NK-92 treated with Interleukin-12 subunit alpha and Interleukin-12 subunit beta, amount 100 ng/mL, for 24 hours (cell line): ENCODE data around the gene ATP6V1G2.
A peak's percentile ranks its signal among the peaks of the same experiment; 100 is the strongest.

Experiments
- DNase-seq: peaks from one replicate; lab custom pipeline; 2025; lab: John Stamatoyannopoulos, UW

Gene ATP6V1G2

DNA sequence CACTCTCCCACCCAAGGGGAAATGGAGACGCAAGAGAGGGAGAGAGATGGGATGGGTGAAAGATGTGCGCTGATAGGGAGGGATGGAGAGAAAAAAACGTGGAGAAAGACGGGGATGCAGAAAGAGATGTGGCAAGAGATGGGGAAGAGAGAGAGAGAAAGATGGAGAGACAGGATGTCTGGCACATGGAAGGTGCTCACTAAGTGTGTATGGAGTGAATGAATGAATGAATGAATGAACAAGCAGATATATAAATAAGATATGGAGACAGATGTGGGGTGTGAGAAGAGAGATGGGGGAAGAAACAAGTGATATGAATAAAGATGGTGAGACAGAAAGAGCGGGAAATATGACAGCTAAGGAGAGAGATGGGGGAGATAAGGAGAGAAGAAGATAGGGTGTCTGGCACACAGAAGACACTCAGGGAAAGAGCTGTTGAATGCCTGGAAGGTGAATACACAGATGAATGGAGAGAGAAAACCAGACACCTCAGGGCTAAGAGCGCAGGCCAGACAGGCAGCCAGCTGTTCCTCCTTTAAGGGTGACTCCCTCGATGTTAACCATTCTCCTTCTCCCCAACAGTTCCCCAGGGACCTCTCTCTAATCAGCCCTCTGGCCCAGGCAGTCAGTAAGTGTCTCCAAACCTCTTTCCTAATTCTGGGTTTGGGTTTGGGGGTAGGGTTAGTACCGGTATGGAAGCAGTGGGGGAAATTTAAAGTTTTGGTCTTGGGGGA, 29.7 kb upstream of the ATP6V1G2 start:
- no peak for DNase-seq

DNA sequence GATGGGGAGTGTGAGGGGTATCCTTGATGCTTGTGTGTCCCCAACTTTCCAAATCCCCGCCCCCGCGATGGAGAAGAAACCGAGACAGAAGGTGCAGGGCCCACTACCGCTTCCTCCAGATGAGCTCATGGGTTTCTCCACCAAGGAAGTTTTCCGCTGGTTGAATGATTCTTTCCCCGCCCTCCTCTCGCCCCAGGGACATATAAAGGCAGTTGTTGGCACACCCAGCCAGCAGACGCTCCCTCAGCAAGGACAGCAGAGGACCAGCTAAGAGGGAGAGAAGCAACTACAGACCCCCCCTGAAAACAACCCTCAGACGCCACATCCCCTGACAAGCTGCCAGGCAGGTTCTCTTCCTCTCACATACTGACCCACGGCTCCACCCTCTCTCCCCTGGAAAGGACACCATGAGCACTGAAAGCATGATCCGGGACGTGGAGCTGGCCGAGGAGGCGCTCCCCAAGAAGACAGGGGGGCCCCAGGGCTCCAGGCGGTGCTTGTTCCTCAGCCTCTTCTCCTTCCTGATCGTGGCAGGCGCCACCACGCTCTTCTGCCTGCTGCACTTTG, 29.0 kb upstream of the ATP6V1G2 start, which contains the start of gene TNF:
Gene TNF, plus strand, starts transcription at position 231 of the 567 bp plus-strand sequence. Its CDS starts 177 bp downstream, at position 408.
- DNase-seq: peak; percentile 48

DNA sequence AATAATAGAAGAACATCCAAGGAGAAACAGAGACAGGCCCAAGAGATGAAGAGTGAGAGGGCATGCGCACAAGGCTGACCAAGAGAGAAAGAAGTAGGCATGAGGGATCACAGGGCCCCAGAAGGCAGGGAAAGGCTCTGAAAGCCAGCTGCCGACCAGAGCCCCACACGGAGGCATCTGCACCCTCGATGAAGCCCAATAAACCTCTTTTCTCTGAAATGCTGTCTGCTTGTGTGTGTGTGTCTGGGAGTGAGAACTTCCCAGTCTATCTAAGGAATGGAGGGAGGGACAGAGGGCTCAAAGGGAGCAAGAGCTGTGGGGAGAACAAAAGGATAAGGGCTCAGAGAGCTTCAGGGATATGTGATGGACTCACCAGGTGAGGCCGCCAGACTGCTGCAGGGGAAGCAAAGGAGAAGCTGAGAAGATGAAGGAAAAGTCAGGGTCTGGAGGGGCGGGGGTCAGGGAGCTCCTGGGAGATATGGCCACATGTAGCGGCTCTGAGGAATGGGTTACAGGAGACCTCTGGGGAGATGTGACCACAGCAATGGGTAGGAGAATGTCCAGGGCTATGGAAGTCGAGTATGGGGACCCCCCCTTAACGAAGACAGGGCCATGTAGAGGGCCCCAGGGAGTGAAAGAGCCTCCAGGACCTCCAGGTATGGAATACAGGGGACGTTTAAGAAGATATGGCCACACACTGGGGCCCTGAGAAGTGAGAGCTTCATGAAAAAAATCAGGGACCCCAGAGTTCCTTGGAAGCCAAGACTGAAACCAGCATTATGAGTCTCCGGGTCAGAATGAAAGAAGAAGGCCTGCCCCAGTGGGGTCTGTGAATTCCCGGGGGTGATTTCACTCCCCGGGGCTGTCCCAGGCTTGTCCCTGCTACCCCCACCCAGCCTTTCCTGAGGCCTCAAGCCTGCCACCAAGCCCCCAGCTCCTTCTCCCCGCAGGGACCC, 28.0 kb upstream of the ATP6V1G2 start:
- DNase-seq: no peak

DNA sequence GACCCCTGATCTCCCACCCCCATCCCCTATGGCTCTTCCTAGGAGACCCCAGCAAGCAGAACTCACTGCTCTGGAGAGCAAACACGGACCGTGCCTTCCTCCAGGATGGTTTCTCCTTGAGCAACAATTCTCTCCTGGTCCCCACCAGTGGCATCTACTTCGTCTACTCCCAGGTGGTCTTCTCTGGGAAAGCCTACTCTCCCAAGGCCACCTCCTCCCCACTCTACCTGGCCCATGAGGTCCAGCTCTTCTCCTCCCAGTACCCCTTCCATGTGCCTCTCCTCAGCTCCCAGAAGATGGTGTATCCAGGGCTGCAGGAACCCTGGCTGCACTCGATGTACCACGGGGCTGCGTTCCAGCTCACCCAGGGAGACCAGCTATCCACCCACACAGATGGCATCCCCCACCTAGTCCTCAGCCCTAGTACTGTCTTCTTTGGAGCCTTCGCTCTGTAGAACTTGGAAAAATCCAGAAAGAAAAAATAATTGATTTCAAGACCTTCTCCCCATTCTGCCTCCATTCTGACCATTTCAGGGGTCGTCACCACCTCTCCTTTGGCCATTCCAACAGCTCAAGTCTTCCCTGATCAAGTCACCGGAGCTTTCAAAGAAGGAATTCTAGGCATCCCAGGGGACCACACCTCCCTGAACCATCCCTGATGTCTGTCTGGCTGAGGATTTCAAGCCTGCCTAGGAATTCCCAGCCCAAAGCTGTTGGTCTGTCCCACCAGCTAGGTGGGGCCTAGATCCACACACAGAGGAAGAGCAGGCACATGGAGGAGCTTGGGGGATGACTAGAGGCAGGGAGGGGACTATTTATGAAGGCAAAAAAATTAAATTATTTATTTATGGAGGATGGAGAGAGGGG, 27.1 kb upstream of the ATP6V1G2 start:
- no peak for DNase-seq

DNA sequence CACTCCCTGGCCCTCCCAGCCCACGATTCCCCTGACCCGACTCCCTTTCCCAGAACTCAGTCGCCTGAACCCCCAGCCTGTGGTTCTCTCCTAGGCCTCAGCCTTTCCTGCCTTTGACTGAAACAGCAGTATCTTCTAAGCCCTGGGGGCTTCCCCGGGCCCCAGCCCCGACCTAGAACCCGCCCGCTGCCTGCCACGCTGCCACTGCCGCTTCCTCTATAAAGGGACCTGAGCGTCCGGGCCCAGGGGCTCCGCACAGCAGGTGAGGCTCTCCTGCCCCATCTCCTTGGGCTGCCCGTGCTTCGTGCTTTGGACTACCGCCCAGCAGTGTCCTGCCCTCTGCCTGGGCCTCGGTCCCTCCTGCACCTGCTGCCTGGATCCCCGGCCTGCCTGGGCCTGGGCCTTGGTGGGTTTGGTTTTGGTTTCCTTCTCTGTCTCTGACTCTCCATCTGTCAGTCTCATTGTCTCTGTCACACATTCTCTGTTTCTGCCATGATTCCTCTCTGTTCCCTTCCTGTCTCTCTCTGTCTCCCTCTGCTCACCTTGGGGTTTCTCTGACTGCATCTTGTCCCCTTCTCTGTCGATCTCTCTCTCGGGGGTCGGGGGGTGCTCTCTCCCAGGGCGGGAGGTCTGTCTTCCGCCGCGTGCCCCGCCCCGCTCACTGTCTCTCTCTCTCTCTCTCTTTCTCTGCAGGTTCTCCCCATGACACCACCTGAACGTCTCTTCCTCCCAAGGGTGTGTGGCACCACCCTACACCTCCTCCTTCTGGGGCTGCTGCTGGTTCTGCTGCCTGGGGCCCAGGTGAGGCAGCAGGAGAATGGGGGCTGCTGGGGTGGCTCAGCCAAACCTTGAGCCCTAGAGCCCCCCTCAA, 25.9 kb upstream of the ATP6V1G2 start, which contains the start of gene LTA:
Gene LTA, plus strand, starts transcription at position 249 of the 871 bp plus-strand sequence. Its CDS starts 454 bp downstream, at position 703.
- DNase-seq: no peak

DNA sequence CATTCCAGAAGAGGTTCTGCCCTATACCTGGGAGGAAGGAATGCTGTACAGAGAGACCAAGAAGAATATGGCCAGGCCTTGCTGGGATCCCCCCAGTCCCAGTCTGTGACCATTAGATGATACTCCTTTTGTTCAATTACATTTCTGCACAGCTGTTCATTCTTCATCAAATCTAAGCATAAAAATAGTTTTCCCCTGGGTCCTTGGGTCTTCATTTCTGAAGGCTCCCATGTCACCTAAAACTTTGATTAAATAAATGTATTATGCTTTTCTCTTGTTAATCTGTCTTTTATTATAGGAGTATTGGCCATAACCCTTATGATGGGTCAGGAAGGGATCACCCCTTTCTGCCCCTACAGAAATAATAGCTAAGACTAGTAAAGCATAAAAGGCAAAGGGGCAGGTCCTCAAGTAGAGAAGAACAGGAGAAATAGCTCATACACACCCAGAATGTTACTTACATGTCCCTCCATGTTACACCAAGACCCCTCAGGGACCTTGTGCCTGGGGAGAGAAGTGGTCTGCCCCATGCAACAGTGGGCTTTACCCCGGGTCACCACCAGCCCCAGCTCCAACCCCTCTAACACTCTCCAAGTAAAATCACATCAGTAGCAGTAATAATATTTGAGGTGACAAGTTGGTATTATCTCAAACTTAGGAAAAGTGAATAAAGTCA, 23.6 kb upstream of the ATP6V1G2 start:
- DNase-seq: no peak

DNA sequence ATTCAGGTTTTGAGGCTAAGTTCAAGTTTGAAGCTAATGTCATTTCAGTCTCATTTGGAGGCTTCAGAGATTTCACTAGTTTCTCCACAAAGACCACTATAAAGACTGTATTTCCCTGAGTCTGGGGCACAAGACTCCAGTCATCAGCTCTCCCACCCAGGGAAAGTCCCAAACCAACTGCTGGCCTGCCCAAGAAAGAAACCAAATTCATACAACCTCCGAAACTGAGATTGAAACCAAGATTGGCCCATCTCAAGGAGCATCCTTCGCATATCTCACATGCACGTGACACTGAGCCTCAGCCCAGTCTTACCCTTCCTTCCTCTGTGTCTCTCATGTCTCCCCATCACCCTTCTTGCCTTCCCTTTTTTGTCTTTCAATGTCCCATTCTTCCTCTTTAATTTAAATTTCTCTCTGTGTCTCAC, 22.1 kb upstream of the ATP6V1G2 start:
- DNase-seq: no peak

DNA sequence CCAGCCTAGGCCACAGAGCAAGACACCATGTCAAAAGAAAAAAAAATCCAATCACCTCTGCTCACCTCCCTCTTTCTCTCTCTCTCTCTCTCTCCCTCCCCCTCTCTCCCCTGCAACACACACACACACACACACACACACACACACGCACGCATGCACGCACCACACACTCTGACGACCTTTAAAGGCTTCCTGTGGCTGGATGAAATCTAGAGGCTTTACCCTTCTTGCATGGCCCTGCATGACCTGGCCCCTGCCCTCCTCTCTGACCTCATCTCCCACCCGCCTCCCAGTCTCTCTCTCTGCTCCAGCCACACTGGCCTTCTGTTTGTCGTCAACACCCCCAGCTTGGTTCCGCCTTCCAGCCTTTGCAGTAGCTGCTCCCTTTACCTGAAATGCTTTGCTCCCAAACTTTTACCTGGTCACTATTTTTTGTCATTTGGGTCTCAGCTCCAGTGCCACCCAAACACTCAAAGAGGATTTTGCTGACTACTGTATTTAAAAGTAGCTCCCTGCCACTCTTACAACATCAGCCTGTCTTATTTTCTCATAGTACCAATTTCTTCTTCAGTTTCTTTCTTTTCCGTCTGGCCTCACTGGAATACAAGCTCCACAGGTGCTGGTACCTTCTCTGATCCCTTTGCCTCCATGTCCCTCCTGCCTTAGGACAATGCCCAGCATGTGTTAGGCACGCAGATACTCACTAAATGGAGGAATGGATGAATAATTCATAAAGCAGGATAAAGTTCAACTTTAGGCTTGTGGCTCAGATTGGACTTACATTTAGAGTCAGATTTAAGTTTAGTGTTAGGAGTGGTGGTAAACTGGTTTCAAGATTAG, 21.3 kb upstream of the ATP6V1G2 start:
- DNase-seq: no peak

DNA sequence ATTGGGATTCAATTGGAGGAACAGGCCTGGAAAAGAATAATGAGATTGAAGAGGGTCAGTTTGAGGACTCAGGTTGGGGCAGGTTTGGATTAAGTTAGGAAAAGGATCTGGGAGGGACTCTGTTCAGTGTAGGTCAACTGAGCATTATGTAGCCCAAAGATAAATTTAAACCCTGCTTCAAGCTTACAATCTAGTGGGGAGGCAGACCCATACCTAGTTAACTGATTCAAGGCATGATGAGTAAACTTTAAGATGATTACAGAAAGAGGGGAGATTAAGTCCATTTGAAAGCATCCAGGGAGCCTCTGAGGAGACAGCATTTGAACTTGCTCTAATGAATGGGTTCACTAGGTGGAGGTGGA, 14.3 kb upstream of the ATP6V1G2 start:
- no peak for DNase-seq

DNA sequence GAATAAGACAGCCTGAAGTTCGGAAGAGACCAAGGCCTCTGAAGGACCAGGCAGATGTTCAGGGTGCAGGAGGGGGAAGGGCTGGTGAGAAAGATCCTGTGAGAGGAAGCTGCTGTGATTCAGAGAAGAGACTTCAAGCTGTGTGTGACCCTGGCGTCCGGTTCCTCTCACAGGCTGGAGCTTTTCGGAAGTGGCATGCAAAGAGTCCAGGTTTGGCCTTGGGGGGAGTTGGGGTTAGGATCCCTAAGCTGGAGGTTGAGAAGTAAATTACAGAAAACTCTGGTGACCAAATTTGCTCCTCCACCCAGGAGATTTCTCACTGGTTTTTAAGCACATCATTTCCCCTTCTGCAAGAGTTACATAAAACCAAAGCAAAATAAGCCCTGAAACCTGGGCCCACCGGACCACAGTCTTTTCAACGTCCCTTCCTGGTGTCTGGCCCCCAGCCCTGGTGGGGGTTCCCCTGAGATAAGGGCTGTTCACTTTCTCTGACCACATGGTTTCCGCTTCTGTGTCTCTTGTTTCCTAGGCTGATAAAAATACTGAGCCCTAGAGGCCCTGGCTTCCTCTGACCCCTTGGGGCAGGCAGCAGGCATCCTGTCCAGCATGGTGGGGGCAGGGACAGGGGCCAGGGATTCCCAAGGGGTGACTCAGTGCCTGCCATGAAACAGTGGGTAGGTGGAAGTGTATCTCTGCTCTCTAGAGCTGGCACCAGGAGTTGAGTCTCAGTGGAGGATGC, 13.7 kb upstream of the ATP6V1G2 start:
- DNase-seq: peak; percentile 71

DNA sequence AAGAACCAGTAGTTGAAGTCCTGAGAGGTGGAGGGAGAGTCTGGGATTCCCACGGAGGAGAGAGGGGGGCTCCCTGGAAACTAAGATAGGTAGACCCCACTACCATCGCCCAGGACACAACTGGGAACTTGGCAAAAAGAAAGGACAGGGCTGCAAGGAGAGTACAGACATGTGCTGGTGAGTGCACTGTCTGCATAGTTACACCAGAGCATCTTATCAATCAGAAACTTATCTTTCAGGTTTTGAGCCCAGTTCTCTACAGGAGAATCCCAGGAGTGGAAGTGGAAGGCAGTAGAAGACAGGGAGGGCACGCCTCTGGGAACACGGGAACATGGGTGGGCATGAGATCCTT, 13.2 kb upstream of the ATP6V1G2 start:
- no peak for DNase-seq

DNA sequence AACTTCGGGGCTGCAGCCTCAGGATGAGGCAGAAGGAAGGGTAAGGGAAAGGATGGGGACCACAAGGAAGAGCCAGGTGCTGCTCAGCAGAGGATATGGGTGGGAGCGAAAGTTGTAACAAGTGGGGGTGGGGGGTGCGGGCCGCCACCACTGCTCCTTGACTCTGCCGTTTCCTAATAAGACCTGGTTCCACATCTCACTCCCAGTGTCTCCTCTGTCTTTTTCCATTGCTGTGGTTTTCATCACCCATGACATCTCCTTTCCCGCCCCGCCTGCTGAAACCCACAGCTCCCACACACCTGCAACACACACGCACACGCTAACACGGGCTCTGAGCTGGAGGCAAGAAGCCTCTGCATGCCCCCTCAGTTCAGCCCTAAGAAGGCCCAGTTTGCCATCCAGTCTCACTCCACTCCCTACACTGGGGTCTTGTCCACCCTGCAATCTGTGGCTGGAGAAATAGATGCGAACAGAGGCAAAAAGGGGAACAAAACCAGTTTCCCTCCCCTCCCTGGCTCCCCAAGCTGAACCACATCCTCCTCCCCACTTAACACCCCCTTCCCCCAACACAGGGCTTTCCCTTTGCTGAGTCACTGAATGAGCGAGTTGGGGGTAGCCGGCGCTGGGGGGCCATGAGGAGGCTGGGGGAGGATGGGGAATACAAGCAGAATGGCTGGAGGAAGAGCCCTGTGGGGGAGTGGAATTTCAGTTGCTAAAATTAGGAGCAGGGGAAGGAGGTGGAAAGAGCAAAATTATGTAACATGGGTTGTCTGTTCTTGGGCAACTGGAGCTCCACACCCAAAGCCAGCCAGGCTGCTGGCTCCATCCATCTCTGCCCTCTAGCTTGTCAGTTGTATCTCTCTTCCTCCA, 12.5 kb upstream of the ATP6V1G2 start:
- peak; percentile 76 for DNase-seq

DNA sequence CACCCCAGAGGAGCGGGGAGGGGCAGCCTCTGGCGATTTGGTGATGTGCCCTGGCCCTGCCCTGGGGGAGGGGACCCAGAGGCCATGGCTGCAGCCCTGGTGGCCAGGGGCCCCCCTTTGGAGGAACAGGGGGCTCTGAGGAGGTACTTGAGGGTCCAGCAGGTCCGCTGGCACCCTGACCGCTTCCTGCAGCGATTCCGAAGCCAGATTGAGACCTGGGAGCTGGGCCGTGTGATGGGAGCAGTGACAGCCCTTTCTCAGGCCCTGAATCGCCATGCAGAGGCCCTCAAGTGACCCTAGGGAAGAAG, 11.9 kb upstream of the ATP6V1G2 start:
- no peak for DNase-seq

DNA sequence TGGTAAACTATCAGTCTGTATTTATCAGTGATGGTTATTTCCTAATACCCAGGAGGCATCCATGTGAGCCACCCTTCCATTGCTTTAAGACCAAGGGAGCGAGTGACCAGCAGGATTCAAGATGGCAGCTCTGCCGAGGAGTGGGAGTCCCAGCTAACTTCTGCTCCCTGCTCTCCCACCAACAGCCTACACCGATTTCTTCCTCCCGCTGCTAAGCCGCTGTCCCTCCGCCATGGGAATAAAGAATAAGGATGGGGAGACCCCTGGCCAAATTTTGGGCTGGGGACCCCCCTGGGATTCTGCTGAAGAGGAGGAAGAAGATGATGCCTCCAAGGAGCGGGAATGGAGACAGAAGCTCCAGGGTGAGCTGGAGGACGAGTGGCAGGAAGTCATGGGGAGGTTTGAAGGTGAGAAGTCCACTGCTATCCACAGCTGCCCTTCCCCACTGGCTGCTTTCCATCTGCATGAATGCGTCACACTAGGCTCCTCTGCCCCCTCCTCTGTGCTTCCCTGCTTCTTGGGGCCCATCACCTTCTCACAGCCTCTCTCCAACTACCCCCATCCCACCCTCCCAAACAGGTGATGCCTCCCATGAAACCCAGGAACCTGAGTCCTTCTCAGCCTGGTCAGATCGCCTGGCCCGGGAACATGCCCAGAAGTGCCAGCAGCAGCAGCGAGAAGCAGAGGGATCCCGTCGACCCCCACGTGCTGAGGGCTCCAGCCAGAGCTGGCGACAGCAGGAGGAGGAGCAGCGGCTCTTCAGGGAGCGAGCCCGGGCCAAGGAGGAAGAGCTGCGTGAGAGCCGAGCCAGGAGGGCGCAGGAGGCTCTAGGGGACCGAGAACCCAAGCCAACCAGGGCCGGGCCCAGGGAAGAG, 11.3 kb upstream of the ATP6V1G2 start:
- DNase-seq: no peak

DNA sequence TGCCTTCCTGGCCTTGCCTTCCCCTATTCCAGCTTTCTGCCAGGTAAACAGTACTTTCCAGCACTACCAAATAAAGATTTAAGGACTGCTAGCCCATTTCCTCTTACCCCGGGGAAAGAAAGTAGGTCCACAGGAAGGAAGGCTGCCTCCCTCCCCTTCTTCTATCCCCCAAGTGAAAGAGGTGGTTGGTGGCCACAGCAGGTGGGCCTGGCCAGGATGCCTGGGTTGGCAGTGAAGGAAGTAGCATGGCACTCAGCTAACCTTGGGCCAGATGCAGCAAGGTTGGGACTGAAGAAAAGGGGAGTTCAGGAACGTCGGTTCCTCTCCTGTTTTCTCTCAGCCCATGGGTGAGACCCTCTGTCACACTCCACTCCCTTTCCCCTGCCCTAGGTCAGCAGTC, 9.9 kb upstream of the ATP6V1G2 start:
- DNase-seq: no peak

DNA sequence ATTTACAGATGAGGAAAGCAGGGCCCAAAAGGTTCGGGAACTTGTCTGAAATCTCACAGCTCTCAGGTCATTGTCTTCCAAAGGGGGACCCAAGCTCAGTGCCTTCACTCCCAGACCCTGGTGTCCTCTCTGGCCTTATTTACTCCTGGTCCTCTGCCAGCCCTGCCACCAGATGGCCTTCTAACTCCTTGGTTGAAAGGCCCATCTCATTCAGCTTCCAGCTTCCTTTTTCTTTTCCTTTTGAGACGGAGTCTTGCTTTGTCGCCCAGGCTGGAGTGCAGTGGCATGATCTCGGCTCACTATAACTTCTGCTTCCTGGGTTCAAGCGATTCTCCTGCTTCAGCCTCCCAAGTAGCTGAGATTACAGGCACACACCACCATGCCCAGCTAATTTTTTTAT, 5.0 kb upstream of the ATP6V1G2 start:
- peak; percentile 50 for DNase-seq

DNA sequence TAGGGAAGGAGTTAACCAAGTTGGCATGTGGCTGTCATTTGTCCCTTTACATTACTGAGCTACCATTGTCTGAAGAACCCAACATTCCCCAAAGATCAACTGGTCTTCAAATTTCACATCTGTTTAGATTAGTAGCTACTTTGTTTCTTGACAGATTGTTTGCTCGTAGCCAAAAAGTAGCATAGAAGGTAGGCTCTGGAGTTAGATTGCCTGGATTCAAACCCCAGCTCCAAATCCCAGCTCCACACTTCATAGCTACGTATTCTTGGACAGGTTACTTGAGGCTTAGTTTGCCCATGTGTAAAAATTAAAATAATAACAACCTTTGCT, 2.1 kb upstream of the ATP6V1G2 start:
- DNase-seq: no peak
